Endothelial cell (in vitro differentiated cells): Measurements from ENCODE around the gene NOP53. TPM values are rescaled to one million over a fixed set of nuclear protein-coding genes. Genes with fewer than 3 reads are reported as not detected.
"Not testable (repeated sequence)": the region's sequence is repeated elsewhere in the genome, so short reads cannot be mapped to it uniquely, and the experiment has no call there.

Experiments used
- DNase-seq: peaks from one replicate; pipeline ENCODE4 v3.0.0; 2021; ENCODE audit warnings: low spot score
- H3K27ac Mint-ChIP-seq: one replicate; pipeline ENCODE4 v1.8.0; 2021; ENCODE audit warnings: mixed read lengths, inconsistent platforms; ENCODE audit not compliant: unreplicated experiment
- H3K27me3 Mint-ChIP-seq: one replicate; pipeline ENCODE4 v1.8.0; 2021; ENCODE audit warnings: mild to moderate bottlenecking, moderate library complexity, mixed read lengths, inconsistent platforms; ENCODE audit not compliant: unreplicated experiment
- H3K36me3 Mint-ChIP-seq: one replicate; pipeline ENCODE4 v1.8.0; 2021; ENCODE audit warnings: mild to moderate bottlenecking, low read depth, mixed read lengths, inconsistent platforms; ENCODE audit not compliant: unreplicated experiment
- H3K4me1 Mint-ChIP-seq: one replicate; pipeline ENCODE4 v1.8.0; 2021; ENCODE audit warnings: mild to moderate bottlenecking, mixed read lengths, inconsistent platforms; ENCODE audit not compliant: unreplicated experiment
- H3K4me3 Mint-ChIP-seq: one replicate; pipeline ENCODE4 v1.8.0; 2021; ENCODE audit warnings: mild to moderate bottlenecking, mixed read lengths, inconsistent platforms; ENCODE audit not compliant: unreplicated experiment
- H3K9me3 Mint-ChIP-seq: one replicate; pipeline ENCODE4 v1.8.0; 2021; ENCODE audit warnings: mixed read lengths, inconsistent platforms; ENCODE audit not compliant: unreplicated experiment
- total RNA-seq: library from RNA; stranded (reverse); fragmentation: NEBNext Ultra II Directional; extraction: Animal tissue kit (Norgen Biotek cat#: 25700); gene quantifications from one replicate; pipeline ENCODE4 v1.2.1, GENCODE V29; 2021; ENCODE audit not compliant: unreplicated experiment
- TF ChIP-seq, protein P1 (sequence below): fragments of 200-600 bp; sonication (generic); IDR thresholded peaks from one replicate; pipeline ENCODE4 v1.5.0; 2021; ENCODE audit warnings: antibody characterized with exemption; ENCODE audit not compliant: unreplicated experiment

The NOP53 gene
- total RNA-seq, 1 donor from 2014 or later = 324 TPM

DNA sequence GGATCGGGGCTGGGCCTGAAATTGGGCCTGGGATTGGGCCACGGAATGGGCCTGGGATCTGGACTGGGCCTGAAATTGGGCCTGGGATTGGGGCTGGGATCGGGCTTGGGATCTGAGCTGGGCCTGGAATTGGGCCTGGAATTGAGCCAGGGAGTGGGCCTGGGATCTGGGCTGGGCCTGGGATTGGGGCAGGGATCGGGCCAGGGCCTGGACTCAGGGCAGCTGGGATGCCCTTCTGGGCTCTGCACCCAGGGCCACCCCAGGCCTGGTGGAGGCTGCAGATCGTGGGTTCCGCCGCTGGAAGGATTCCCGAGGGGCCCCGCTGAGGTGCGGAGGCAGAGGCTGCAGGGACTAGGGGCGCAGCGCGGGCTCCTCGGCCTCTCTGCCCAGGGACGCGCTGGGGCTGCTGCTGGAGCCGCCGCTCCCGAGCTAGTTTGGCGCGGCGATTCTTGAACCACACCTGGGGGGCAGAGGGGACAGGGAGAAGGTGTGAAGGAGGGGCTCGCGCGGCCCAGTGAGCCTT, 57.2 kb downstream of the NOP53 start:
- Mint-ChIP-seq H3K4me3 (no peak overlapping the region), H3K4me1 (no peaks in the 10 kb centered on the region), H3K27me3 (peaks cover 3% of the 10 kb centered on the region), H3K36me3 (no peaks in the 10 kb centered on the region), H3K27ac (no peak overlapping the region), H3K9me3 (no peaks in the 10 kb centered on the region)
- TF ChIP-seq, protein P1, sequence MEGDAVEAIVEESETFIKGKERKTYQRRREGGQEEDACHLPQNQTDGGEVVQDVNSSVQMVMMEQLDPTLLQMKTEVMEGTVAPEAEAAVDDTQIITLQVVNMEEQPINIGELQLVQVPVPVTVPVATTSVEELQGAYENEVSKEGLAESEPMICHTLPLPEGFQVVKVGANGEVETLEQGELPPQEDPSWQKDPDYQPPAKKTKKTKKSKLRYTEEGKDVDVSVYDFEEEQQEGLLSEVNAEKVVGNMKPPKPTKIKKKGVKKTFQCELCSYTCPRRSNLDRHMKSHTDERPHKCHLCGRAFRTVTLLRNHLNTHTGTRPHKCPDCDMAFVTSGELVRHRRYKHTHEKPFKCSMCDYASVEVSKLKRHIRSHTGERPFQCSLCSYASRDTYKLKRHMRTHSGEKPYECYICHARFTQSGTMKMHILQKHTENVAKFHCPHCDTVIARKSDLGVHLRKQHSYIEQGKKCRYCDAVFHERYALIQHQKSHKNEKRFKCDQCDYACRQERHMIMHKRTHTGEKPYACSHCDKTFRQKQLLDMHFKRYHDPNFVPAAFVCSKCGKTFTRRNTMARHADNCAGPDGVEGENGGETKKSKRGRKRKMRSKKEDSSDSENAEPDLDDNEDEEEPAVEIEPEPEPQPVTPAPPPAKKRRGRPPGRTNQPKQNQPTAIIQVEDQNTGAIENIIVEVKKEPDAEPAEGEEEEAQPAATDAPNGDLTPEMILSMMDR = no peak
- no peak for DNase-seq

DNA sequence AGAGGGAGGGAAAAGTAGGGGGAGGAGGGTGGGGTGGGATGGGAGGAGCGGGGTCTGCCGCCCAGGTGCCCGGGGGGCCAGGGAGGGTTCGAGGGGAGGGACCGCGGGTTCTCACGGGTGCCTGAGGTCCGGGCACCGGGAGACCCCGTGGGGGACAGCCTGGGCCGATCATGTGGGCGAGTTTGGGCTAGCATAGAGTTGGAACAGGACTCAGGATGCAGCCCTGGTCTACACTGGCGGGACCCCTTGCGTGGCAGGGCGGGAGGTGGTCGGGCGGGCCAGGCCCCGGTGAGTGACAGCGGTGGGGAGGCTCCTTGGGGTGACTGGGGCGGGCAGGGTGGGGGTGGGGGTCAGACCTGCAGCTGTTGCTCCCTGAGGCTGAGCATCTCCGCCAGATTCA, 57.8 kb downstream of the NOP53 start:
- H3K9me3 Mint-ChIP-seq, H3K36me3 Mint-ChIP-seq, DNase-seq, H3K4me1 Mint-ChIP-seq, H3K4me3 Mint-ChIP-seq, H3K27ac Mint-ChIP-seq, H3K27me3 Mint-ChIP-seq: not testable (repeated sequence)

DNA sequence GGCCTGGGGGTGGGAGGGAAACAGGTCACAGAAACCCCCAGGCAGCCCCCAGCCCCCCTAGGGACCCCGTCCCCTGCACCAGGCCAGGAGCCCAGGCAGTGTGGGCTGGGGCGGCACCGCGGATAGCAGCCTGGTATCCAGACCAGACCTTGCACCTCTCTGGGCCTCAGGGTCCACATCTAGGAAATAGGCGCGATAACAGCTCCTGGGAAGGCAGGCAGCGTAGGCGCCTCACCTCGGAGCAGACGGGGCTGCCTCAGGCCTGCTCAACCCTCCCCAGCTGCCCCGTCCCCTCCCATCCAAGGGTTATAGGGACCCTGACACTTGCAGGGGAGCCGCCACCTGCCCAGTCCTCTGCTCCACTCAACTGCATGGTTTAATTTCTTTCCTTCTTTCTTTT, 58.3 kb downstream of the NOP53 start:
- H3K27ac Mint-ChIP-seq, DNase-seq, H3K36me3 Mint-ChIP-seq, H3K27me3 Mint-ChIP-seq, H3K4me1 Mint-ChIP-seq, H3K9me3 Mint-ChIP-seq, H3K4me3 Mint-ChIP-seq: not testable (repeated sequence)

DNA sequence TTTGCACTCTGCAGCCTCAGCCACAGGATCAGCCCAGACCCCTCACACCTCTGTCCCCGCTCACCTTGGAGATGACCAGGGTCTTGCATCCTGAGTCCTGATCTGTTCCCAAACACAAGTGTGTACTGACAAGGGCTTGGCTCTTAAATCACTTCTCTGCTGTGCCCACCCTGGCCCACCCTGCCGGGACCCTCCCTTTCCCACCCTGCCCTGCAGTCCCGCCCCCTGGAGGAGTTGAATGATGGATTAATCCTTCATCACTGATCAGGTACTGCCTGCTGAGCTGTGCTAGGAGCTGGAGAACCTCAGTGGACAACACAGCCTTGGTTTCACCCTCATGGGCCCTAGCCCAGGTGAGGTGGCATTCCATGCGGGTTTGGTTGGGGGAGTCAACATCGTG, 59.1 kb downstream of the NOP53 start, which contains the start of gene TPRX1:
TSS of gene TPRX1 (minus strand) at position 101 of the 400 bp plus-strand sequence. CDS start at position 89, 12 bp downstream.
- not testable (repeated sequence) for H3K4me3 Mint-ChIP-seq, H3K36me3 Mint-ChIP-seq, H3K4me1 Mint-ChIP-seq, H3K9me3 Mint-ChIP-seq, DNase-seq, H3K27me3 Mint-ChIP-seq, H3K27ac Mint-ChIP-seq

DNA sequence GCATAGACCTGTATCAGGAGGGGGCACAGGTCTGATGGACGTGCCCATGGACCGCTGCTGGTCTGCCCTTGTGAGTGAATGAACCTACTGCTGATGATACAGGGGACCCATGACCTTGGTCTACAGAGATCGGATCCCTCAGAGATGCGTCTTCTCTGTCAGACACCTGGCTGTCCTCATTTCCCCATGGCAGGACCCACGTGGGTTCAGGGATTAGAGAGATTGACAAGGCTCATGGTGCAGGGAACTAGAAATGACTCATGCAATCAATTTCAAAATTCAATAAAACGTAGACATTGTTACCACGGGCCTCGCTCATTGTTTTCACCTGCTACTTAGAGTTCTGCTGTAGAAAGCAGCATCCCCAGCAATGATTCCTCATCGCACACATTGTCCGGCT, 60.0 kb downstream of the NOP53 start:
- Mint-ChIP-seq H3K36me3 (no peaks in the 10 kb centered on the region), H3K27me3 (peaks cover 1% of the 10 kb centered on the region), H3K9me3 (no peaks in the 10 kb centered on the region), H3K4me3 (no peak overlapping the region), H3K4me1 (no peaks in the 10 kb centered on the region), H3K27ac (no peak overlapping the region)
- TF ChIP-seq, protein P1 = no peak
- DNase-seq = no peak

DNA sequence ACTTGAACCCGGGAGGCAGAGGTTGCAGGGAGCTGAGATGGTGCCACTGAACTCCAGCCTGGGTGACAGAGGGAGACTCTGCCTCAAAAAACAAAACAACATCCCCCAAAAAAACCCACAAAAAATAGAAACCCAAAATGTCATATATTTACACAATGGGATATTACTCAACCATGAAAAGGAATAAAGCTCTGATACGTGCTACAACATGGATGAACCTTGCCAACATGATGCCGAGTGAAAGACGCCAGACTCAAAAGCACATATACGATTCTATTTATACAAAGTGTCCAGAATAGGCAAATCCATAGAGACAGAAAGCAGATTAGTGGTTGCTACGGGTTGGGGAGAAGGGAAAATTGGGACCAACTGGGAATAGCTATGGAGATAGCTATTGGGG, 61.1 kb downstream of the NOP53 start:
- DNase-seq = no peak
- Mint-ChIP-seq H3K27me3 (peaks cover 1% of the 10 kb centered on the region), H3K36me3 (no peaks in the 10 kb centered on the region), H3K9me3 (no peaks in the 10 kb centered on the region), H3K4me1 (no peaks in the 10 kb centered on the region), H3K27ac (no peak overlapping the region), H3K4me3 (no peak overlapping the region)
- TF ChIP-seq, protein P1 = no peak

Other genes with a start within 250 kb of the NOP53 start
- 77.8 TPM for gene NAPA, start 230.5 kb upstream of the NOP53 start, total RNA-seq
- not detected for gene ZNF541, start 172.4 kb upstream of the NOP53 start, total RNA-seq
- 24.1 TPM for gene BICRA, start 136.4 kb upstream of the NOP53 start, total RNA-seq
- 81.5 TPM for gene EHD2, start 32.1 kb upstream of the NOP53 start, total RNA-seq
- 791 TPM for gene SELENOW, start 33.2 kb downstream of the NOP53 start, total RNA-seq
- not detected for gene TPRX1, start 59.0 kb downstream of the NOP53 start, total RNA-seq
- not detected for gene CRX, start 76.4 kb downstream of the NOP53 start, total RNA-seq
- gene TPRX2, start 113.7 kb downstream of the NOP53 start, total RNA-seq = not detected
- not detected for gene SULT2A1, start 140.8 kb downstream of the NOP53 start, total RNA-seq
- gene BSPH1, start 246.6 kb downstream of the NOP53 start, total RNA-seq = not detected
- not detected for gene ELSPBP1, start 249.1 kb downstream of the NOP53 start, total RNA-seq